HG02610 (cell line): ENCODE measurements around the gene ZNF530.
A peak's percentile ranks its signal among the peaks of the same experiment; 100 is the strongest.

ENCODE experiments used
- ATAC-seq: cut with Tn5 transposase; IDR thresholded peaks from one replicate; pipeline ENCODE4 v1.9.1; 2021; ENCODE audit warnings: mild to moderate bottlenecking, moderate library complexity; ENCODE audit not compliant: unreplicated experiment

The ZNF530 gene

GRCh38 chr19:57613941-57614743 is 14.5 kb downstream of the ZNF530 start, which contains the start of gene ZNF134:
Gene ZNF134, plus strand, starts transcription at chr19:57614242. Its CDS starts 5,227 bp downstream, at chr19:57619469.
- peak; percentile 97 for ATAC-seq

GRCh38 chr19:57615346-57615745 is 15.7 kb downstream of the ZNF530 start:
- ATAC-seq = no peak

GRCh38 chr19:57620673-57621348 is 21.1 kb downstream of the ZNF530 start:
- ATAC-seq = no peak

- ATAC-seq = no peak
Measured at GRCh38 chr19:57623091-57623490, 23.4 kb downstream of the ZNF530 start.

- peak; percentile 95 for ATAC-seq
Measured at GRCh38 chr19:57632987-57633831, 33.5 kb downstream of the ZNF530 start, which contains the start of gene ZNF211. Gene ZNF211, plus strand, starts transcription at chr19:57633168. Its CDS starts 179 bp downstream, at chr19:57633347.

GRCh38 chr19:57633832-57634131 is 34.1 kb downstream of the ZNF530 start:
- no peak for ATAC-seq

- ATAC-seq = no peak
Measured at GRCh38 chr19:57637379-57637778, 37.7 kb downstream of the ZNF530 start.

GRCh38 chr19:57641715-57642234 is 42.1 kb downstream of the ZNF530 start:
- ATAC-seq = no peak

GRCh38 chr19:57642396-57643046 is 42.8 kb downstream of the ZNF530 start:
- no peak for ATAC-seq

- ATAC-seq = no peak
Measured at GRCh38 chr19:57643734-57644133, 44.0 kb downstream of the ZNF530 start.

- no peak for ATAC-seq
Measured at GRCh38 chr19:57648331-57649003, 48.8 kb downstream of the ZNF530 start.

- ATAC-seq = no peak
Measured at GRCh38 chr19:57651654-57651996, 51.9 kb downstream of the ZNF530 start.

- ATAC-seq = no peak
Measured at GRCh38 chr19:57653689-57654088, 54.0 kb downstream of the ZNF530 start.

GRCh38 chr19:57655443-57655842 is 55.8 kb downstream of the ZNF530 start:
- no peak for ATAC-seq

- ATAC-seq = no peak
Measured at GRCh38 chr19:57656346-57656745, 56.7 kb downstream of the ZNF530 start.
